ENCODE data around the gene CEBPG. TPM values are rescaled to one million over a fixed set of nuclear protein-coding genes. Genes with fewer than 3 reads are reported as not detected.

The CEBPG gene
- polyA plus RNA-seq (ENCODE audit: insufficient read length in 4 of 4), result 10 to 100 TPM; 20.7 to 23.7 (median 23.2) TPM

GRCh38 chr19:33373453-33374235 lies at the start of gene CEBPG:
TSS of gene CEBPG (plus strand) at chr19:33373709. CDS start at chr19:33379240, 5,531 bp downstream.
- DNase-seq (ENCODE audit: low read depth in 4 of 4, low spot score in 2 of 4), result peak; percentile 50 to 82 (median 80)

GRCh38 chr19:33324628-33325027 lies 48.9 kb upstream of the CEBPG start:
- no peak for DNase-seq (ENCODE audit: low read depth in 4 of 4, low spot score in 2 of 4)

GRCh38 chr19:33325920-33326319 lies 47.6 kb upstream of the CEBPG start:
- DNase-seq (ENCODE audit: low read depth in 4 of 4, low spot score in 2 of 4), result no peak

GRCh38 chr19:33329060-33329459 lies 44.4 kb upstream of the CEBPG start:
- DNase-seq (ENCODE audit: low read depth in 4 of 4, low spot score in 2 of 4), result no peak

GRCh38 chr19:33329736-33330135 lies 43.8 kb upstream of the CEBPG start:
- no peak for DNase-seq (ENCODE audit: low read depth in 4 of 4, low spot score in 2 of 4)

- no peak for DNase-seq (ENCODE audit: low read depth in 4 of 4, low spot score in 2 of 4)
These were observed 41.3 kb upstream of the CEBPG start for GRCh38 chr19:33332248-33332647.

GRCh38 chr19:33333151-33333550 lies 40.4 kb upstream of the CEBPG start:
- DNase-seq (ENCODE audit: low read depth in 4 of 4, low spot score in 2 of 4), result no peak

GRCh38 chr19:33333642-33334041 lies 39.9 kb upstream of the CEBPG start:
- no peak for DNase-seq (ENCODE audit: low read depth in 4 of 4, low spot score in 2 of 4)

GRCh38 chr19:33334271-33334670 lies 39.2 kb upstream of the CEBPG start:
- DNase-seq (ENCODE audit: low read depth in 4 of 4, low spot score in 2 of 4), result no peak

GRCh38 chr19:33335446-33335845 lies 38.1 kb upstream of the CEBPG start:
- DNase-seq (ENCODE audit: low read depth in 4 of 4, low spot score in 2 of 4), result no peak

GRCh38 chr19:33339016-33339984 lies 34.2 kb upstream of the CEBPG start:
- no peak for DNase-seq (ENCODE audit: low read depth in 4 of 4, low spot score in 2 of 4)

- no peak for DNase-seq (ENCODE audit: low read depth in 4 of 4, low spot score in 2 of 4)
These were observed 32.5 kb upstream of the CEBPG start for GRCh38 chr19:33340991-33341390.

- no peak for DNase-seq (ENCODE audit: low read depth in 4 of 4, low spot score in 2 of 4)
These were observed 30.2 kb upstream of the CEBPG start for GRCh38 chr19:33343301-33343700.

- DNase-seq (ENCODE audit: low read depth in 4 of 4, low spot score in 2 of 4), result no peak
These were observed 29.5 kb upstream of the CEBPG start for GRCh38 chr19:33343859-33344572.

GRCh38 chr19:33344573-33344925 lies 29.0 kb upstream of the CEBPG start:
- no peak for DNase-seq (ENCODE audit: low read depth in 4 of 4, low spot score in 2 of 4)

GRCh38 chr19:33345163-33345562 lies 28.3 kb upstream of the CEBPG start:
- no peak for DNase-seq (ENCODE audit: low read depth in 4 of 4, low spot score in 2 of 4)

- no peak for DNase-seq (ENCODE audit: low read depth in 4 of 4, low spot score in 2 of 4)
These were observed 26.8 kb upstream of the CEBPG start for GRCh38 chr19:33346665-33347064.

- no peak for DNase-seq (ENCODE audit: low read depth in 4 of 4, low spot score in 2 of 4)
These were observed 26.2 kb upstream of the CEBPG start for GRCh38 chr19:33347300-33347699.

GRCh38 chr19:33348301-33349010 lies 25.1 kb upstream of the CEBPG start:
- DNase-seq (ENCODE audit: low read depth in 4 of 4, low spot score in 2 of 4), result no peak
